Aorta (tissue), 5 donors: ENCODE data around the gene DPP10. TPM values are rescaled to one million over a fixed set of nuclear protein-coding genes. Genes with fewer than 3 reads are reported as not detected.

Experiments
- ATAC-seq: fragments of 200-7000 bp; cut with Tn5 transposase; one replicate; pipeline ENCODE4 v1.9.1; 2022; ENCODE audit warnings: moderate library complexity; ENCODE audit not compliant: low FRiP score
- DNase-seq, 2 donors: peaks; one replicate each; pipeline ENCODE4 v3.0.0-alpha.2; 2020
- H3K27ac ChIP-seq, 2 donors: one replicate each; pipeline ENCODE4 v1.5.1; 2013; ENCODE audit warnings: low read length in 2 of 2, mild to moderate bottlenecking in 2 of 2, moderate library complexity in 2 of 2, control low read depth in 1 of 2, inconsistent platforms in 1 of 2, low read depth in 1 of 2
- H3K27me3 ChIP-seq, 2 donors: one replicate each; pipeline ENCODE4 v1.6.1; 2013; ENCODE audit warnings: control low read depth in 1 of 2, low read length in 1 of 2, mild to moderate bottlenecking in 1 of 2, moderate library complexity in 1 of 2; ENCODE audit not compliant: insufficient read depth in 2 of 2, control insufficient read depth in 1 of 2
- H3K36me3 ChIP-seq, 2 donors: one replicate each; pipeline ENCODE4 v1.6.1; 2013; ENCODE audit warnings: control low read depth in 1 of 2, low read length in 1 of 2, mild to moderate bottlenecking in 1 of 2; ENCODE audit not compliant: insufficient read depth in 2 of 2, control insufficient read depth in 1 of 2
- H3K4me1 ChIP-seq, 2 donors: one replicate each; pipeline ENCODE4 v1.6.1; 2013; ENCODE audit warnings: low read length in 2 of 2, control low read depth in 1 of 2, mild to moderate bottlenecking in 1 of 2, moderate library complexity in 1 of 2; ENCODE audit not compliant: insufficient read depth in 2 of 2, control insufficient read depth in 1 of 2
- H3K4me3 ChIP-seq, 2 donors: one replicate each; pipeline ENCODE4 v1.5.1; 2013; ENCODE audit warnings: low read length in 2 of 2, control low read depth in 1 of 2, mild to moderate bottlenecking in 1 of 2
- H3K9me3 ChIP-seq: one replicate; pipeline ENCODE4 v1.6.1; 2013; ENCODE audit warnings: mild to moderate bottlenecking, low read length; ENCODE audit not compliant: control insufficient read depth
- whole genome bisulfite sequencing, 2 donors: extraction: QIAGEN DNeasy Blood & Tissue Kit; methylation state at CpG; one replicate each; pipeline ENCODE4 v1.1.7; 2013; 5-methylcytosine and 5-hydroxymethylcytosine counted together
- intact Hi-C, 2 donors: fragments of 100-400 bp; cut with DNase I; formaldehyde crosslinking; loops; one replicate each; pipeline versions ENCODE4 v1.14.2 to v1.15.0; 2022
- polyA plus RNA-seq, 2 donors: library from polyadenylated mRNA; stranded (reverse); fragments of 200-250 nt; gene quantifications; one replicate each; pipeline ENCODE4 v1.2.3, GENCODE V29; 2013
- total RNA-seq, 2 donors: library from RNA; stranded (reverse); fragmentation: NEBNext Ultra II Directional; extraction: Animal tissue kit (Norgen Biotek cat#: 25700); gene quantifications; one replicate each; pipeline ENCODE4 v1.2.1, GENCODE V29; 2021
- donor health status: healthy with polysubstance abuse.
- donor health status: Bipolar disorder and iron deficiency.
- donor health status: DM: no; HTN: no; CAD: no.
- donor health status: DM: no; HTN: no; CAD: no.
- donor health status: DM: yes; HTN: yes; CAD: no.

Gene DPP10
- total and polyA plus RNA-seq, 4 donors, result 0.13 TPM; not detected in 3

DNA sequence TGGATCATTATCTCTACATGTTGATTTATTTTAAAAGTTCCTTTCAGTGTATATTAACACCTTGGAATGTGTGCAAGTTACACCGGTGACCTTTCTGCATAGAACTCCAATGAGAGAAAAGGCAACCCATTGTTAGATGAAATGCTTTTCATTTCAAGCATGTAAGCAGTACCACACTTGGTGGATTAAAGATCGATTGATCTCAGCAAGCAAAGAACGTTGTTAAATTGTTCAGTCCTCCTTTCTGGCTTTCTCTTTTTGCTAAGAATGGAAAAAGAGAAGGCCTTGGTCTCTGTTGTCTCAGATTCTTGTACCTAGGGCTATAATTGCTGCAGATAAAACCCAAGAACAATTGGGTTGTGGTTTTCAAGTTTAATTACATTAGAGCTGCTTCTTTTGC lies 843.0 kb downstream of the DPP10 start:
- Histone ChIP-seq H3K4me1 (no peaks in the 10 kb centered on the region), H3K27ac (no peak overlapping the region), H3K36me3 (no peaks in the 10 kb centered on the region), H3K27me3 (no peaks in the 10 kb centered on the region), H3K9me3 (no peaks in the 10 kb centered on the region), H3K4me3 (no peak overlapping the region)
- DNase-seq (no peak), ATAC-seq (no peak)
- WGBS, 2 donors, result 65 to 72% methylated on average over 3 of the region's 3 CpGs
- intact Hi-C loops, result no loop called here

DNA sequence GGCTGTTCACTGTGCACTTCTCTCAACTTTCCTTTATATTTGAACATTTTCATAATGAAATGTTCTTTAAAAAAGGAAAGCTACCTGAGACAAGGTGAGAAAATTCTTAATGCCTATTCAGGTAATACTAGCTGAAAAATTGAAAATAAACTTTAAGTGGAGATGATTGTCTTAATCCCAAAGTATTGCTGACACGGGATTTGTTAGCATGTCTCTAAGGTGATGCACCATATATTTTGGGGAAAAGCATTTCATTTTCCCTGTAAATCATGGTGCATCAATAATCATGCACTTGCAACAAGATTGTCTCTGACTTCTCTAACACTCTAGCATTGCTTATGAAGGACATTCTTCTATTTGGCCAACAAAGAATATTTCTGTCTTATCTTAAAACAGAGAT lies 848.0 kb downstream of the DPP10 start:
- DNase-seq, result no peak
- intact Hi-C loops, result no loop called here

DNA sequence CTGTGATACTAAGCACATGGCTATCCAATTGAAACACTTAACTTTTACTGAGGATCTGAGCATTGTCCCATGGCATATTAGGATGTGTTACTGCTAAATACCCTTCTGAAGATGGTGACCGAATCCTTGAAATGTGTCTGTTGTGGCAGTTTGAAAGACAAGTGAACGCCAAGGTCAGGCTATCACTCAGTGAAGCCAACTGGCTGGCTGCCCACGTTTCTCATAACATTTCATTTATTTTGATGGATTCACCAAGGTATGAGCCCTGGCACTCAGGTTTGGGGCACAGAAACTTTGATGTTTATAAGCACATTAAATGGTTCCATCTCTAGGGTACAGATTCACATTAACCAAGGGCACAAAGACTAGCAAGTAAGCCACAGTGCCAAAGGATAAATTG lies 850.3 kb downstream of the DPP10 start:
- 66 to 67% methylated on average over 3 of the region's 3 CpGs for WGBS, 2 donors
- Histone ChIP-seq H3K4me1 (no peaks in the 10 kb centered on the region), H3K27me3 (no peaks in the 10 kb centered on the region), H3K4me3 (no peak overlapping the region), H3K27ac (no peak overlapping the region), H3K36me3 (no peaks in the 10 kb centered on the region), H3K9me3 (no peaks in the 10 kb centered on the region)
- ATAC-seq (no peak), DNase-seq (no peak)
- intact Hi-C loops, result no loop called here

More for the DNA sequence above, 848.0 kb downstream of the DPP10 start:
- H3K27me3 ChIP-seq, result no peaks in the 10 kb centered on the region
- no peaks in the 10 kb centered on the region for H3K9me3 ChIP-seq
- no peaks in the 10 kb centered on the region for H3K4me1 ChIP-seq
- H3K36me3 ChIP-seq, result no peaks in the 10 kb centered on the region
- no peak overlapping the region for H3K4me3 ChIP-seq
- H3K27ac ChIP-seq, result no peak overlapping the region
- WGBS, 2 donors, result 79 to 82% methylated on average over 1 of the region's 1 CpG
- ATAC-seq, result no peak

DNA sequence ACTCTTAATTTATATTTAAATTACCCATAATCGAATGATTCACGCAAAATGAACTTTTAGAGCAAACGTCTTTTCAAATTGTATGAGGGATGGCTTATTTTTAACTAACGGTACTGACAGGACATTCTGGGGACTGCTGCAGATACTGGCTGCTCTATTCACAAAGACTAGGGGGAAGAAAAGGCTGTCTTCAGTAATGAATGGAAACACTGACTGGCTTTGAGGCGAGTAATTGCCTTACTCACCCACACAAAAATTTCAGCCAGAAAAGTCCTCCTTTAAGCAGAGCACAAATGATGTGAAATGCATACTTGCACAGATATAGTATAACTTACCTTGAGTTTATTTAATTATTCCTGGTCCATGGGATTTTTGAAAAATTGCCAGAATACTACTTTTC lies 852.6 kb downstream of the DPP10 start:
- Histone ChIP-seq H3K27me3 (no peaks in the 10 kb centered on the region), H3K27ac (no peak overlapping the region), H3K4me1 (no peaks in the 10 kb centered on the region), H3K4me3 (no peak overlapping the region), H3K36me3 (no peaks in the 10 kb centered on the region), H3K9me3 (no peaks in the 10 kb centered on the region)
- DNase-seq (no peak), ATAC-seq (no peak)
- 43 to 50% methylated on average over 5 of the region's 5 CpGs for WGBS, 2 donors
- intact Hi-C loops, result no loop called here

DNA sequence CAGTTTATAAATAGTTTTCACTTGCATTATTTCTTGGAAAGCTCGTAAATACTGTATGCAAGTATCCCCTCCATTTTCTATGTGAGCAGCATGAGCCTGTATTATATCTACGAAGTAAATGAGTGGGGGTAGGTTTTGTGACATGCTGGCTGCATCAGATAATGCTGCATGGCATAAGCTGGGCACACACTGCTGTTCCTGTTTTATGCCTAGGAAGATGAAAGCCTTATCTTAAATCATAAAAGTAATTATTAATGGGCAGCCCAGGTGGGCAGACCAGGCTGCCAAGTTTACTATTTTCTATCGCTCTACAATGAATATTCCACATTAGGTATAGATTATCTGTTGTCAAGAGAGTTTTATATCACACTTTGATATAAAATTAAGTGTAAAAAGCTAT lies 854.6 kb downstream of the DPP10 start:
- 73% methylated on average over 3 of the region's 3 CpGs for WGBS, 2 donors
- no peak for DNase-seq
- Histone ChIP-seq H3K4me1 (no peaks in the 10 kb centered on the region), H3K4me3 (no peak overlapping the region), H3K9me3 (no peaks in the 10 kb centered on the region), H3K27me3 (no peaks in the 10 kb centered on the region), H3K36me3 (no peaks in the 10 kb centered on the region), H3K27ac (no peak overlapping the region)
- intact Hi-C loops, result no loop called here
- ATAC-seq, result no peak

DNA sequence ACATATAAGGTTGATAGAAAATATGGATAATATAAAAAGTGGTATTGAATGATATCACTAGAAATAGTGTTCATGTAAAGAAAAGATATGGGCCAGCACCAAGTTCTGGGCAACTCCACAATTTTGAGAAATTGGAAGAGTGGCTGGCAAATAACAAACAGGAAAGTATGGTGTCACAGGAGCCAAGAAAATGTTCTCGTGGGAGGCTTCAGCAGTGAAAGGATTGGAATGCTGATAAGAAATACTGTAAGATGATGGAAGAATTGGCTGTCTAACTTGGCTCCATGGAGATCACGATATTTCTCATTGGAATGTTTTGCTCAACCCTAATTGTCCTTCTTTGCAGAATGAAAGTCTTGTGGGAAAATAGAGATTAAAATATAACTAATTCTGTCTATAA lies 856.8 kb downstream of the DPP10 start:
- Histone ChIP-seq H3K4me3 (no peak overlapping the region), H3K27me3 (no peaks in the 10 kb centered on the region), H3K9me3 (no peaks in the 10 kb centered on the region), H3K27ac (no peak overlapping the region), H3K36me3 (no peaks in the 10 kb centered on the region), H3K4me1 (no peaks in the 10 kb centered on the region)
- intact Hi-C loops, result no loop called here
- 24 to 25% methylated on average over 2 of the region's 2 CpGs for WGBS, 2 donors
- ATAC-seq (no peak), DNase-seq (no peak)

DNA sequence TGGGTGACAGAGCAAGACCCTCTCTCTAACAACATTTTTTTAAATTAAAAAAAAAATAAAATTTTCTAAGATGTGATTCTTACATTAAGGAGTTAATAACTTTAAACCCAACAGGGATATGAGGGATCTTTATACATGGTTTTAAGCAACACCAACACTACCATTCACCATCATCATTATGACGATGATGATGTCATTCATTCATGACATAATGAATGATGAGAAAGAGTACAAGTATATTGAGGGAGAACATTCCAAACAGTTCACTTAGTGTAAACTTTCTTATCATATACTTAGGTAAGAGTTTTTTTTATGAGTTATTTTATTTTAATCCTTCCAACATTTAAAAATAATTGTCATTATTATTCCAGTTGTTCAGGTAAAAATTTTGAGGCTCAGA lies 863.3 kb downstream of the DPP10 start:
- intact Hi-C loops, result no loop called here

DNA sequence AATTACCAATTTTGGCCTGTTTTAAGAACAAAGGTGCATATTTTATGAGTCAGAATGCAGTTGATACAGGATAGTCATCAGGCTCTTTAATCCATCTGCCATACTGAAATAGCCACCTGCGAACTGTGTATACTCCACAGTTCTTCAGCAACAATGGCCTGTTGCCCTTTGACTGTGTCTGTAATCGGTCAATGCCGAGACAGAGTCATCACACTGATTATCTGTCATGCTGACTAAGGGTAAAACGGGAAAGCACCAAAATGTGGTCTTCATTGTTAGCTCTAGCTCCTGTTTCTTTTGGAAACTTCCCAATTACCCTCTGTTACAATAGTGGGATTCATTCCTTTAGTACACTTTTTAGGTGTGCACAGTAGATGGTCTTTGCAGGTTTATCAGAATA lies 871.7 kb downstream of the DPP10 start:
- DNase-seq (no peak), ATAC-seq (no peak)
- intact Hi-C loops, result no loop called here

More for the DNA sequence above, 863.3 kb downstream of the DPP10 start:
- no peak overlapping the region for H3K4me3 ChIP-seq
- H3K27ac ChIP-seq, result no peak overlapping the region
- no peaks in the 10 kb centered on the region for H3K36me3 ChIP-seq
- H3K27me3 ChIP-seq, result no peaks in the 10 kb centered on the region
- ATAC-seq (no peak), DNase-seq (no peak)
- no peaks in the 10 kb centered on the region for H3K9me3 ChIP-seq
- no peaks in the 10 kb centered on the region for H3K4me1 ChIP-seq
- 46 to 53% methylated on average over 1 of the region's 1 CpG for WGBS, 2 donors

DNA sequence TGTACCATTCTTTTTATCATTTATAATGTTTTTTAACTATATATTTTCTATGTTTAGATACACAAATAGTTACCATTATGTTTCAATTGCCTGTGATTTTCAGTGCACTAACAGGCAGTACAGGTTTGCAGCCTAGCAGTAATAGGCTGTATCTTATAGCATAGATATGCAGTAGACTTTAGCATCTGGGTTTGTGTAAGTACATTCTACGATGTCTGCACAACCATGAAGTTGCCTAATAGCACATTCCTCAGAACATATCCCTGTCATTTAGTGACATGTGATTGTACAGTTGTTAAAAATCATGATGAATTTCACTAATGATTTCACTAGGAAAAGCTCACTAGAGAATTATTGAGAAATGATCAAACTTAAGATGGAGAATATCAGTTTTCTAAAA lies 884.6 kb downstream of the DPP10 start:
- Histone ChIP-seq H3K36me3 (no peaks in the 10 kb centered on the region), H3K4me1 (no peaks in the 10 kb centered on the region), H3K27me3 (no peaks in the 10 kb centered on the region), H3K27ac (no peak overlapping the region), H3K4me3 (no peak overlapping the region), H3K9me3 (peaks cover 3% of the 10 kb centered on the region)
- 44 to 53% methylated on average over 1 of the region's 1 CpG for WGBS, 2 donors
- ATAC-seq, result no peak
- no peak for DNase-seq
- intact Hi-C loops, result no loop called here

More for the DNA sequence above, 871.7 kb downstream of the DPP10 start:
- no peak overlapping the region for H3K27ac ChIP-seq
- H3K9me3 ChIP-seq, result no peaks in the 10 kb centered on the region
- H3K4me1 ChIP-seq, result no peaks in the 10 kb centered on the region
- H3K36me3 ChIP-seq, result no peaks in the 10 kb centered on the region
- H3K4me3 ChIP-seq, result no peak overlapping the region
- H3K27me3 ChIP-seq, result no peaks in the 10 kb centered on the region
- 68 to 74% methylated on average over 4 of the region's 4 CpGs for WGBS, 2 donors
